SK-N-MC (cell line): Measurements from ENCODE around the gene PARD3B.

Source experiments
- DNase-seq: peaks from one replicate; pipeline ENCODE4 v3.0.0-alpha.2; 2011; ENCODE audit warnings: low read depth, low spot score
- H3K27ac ChIP-seq: fragments of 200-600 bp; sonication (generic); 2 replicates; pipeline ENCODE4 v1.5.1; 2016; ENCODE audit warnings: mixed run types
- H3K36me3 ChIP-seq: fragments of 200-600 bp; sonication (generic); 2 replicates; pipeline ENCODE4 v1.6.1; 2017; ENCODE audit warnings: antibody characterized with exemption, low read length, mixed read lengths; ENCODE audit not compliant: insufficient read depth
- H3K4me3 ChIP-seq: fragments of 200-600 bp; sonication (generic); 2 replicates; pipeline ENCODE4 v1.5.1; 2016
- H3K9ac ChIP-seq: fragments of 200-600 bp; sonication (generic); 2 replicates; pipeline ENCODE4 v1.8.0; 2017; ENCODE audit warnings: mixed run types, mixed read lengths; ENCODE audit not compliant: insufficient read length
- H3K9me3 ChIP-seq: fragments of 200-600 bp; sonication (generic); 2 replicates; pipeline ENCODE4 v1.6.1; 2017; ENCODE audit warnings: low read depth, mild to moderate bottlenecking, antibody characterized with exemption, low read length, moderate library complexity, mixed read lengths
- EZH2 ChIP-seq: fragments of 200-600 bp; sonication (generic); IDR thresholded peaks from one replicate; pipeline ENCODE4 v1.6.1; 2017; ENCODE audit warnings: antibody characterized with exemption
- FOXP2 ChIP-seq: optimal IDR thresholded peaks from 2 replicates; pipeline ENCODE3; 2011; ENCODE audit warnings: mild to moderate bottlenecking, moderate library complexity; ENCODE audit not compliant: insufficient read depth; ENCODE audit errors: extremely low read length, control extremely low read depth
- POLR2AphosphoS5 ChIP-seq: IDR thresholded peaks from 2 replicates; pipeline ENCODE4 v1.6.1; 2012; ENCODE audit warnings: mild to moderate bottlenecking, low read depth, low read length, borderline replicate concordance

The PARD3B gene

DNA sequence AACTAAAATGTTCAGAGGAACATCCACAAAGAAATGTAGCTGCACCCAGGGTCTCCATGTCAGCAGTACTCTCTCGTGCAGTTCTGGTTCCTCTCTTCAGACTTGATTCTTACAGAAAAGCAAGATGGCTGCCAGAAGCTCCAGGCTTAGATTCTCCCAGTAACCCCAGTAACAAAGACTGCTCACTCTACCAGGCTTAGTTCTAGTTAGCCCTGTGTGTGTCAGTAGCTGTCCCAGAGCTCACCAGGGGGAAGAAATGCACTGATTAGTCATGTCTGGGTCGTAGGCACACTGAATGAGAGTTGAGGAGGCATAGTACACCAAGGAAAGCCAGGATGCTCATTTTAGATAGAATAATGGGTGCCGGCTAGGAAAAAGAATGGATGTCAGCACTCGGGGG is 742.0 kb downstream of the PARD3B start:
- DNase-seq: no peak
- H3K9ac ChIP-seq: no peak overlapping the region
- no peak overlapping the region for H3K27ac ChIP-seq
- no peaks in the 10 kb centered on the region for H3K9me3 ChIP-seq
- TF ChIP-seq EZH2 (no peak), FOXP2 (no peak), POLR2AphosphoS5 (no peak)
- no peak overlapping the region for H3K4me3 ChIP-seq
- no peaks in the 10 kb centered on the region for H3K36me3 ChIP-seq

DNA sequence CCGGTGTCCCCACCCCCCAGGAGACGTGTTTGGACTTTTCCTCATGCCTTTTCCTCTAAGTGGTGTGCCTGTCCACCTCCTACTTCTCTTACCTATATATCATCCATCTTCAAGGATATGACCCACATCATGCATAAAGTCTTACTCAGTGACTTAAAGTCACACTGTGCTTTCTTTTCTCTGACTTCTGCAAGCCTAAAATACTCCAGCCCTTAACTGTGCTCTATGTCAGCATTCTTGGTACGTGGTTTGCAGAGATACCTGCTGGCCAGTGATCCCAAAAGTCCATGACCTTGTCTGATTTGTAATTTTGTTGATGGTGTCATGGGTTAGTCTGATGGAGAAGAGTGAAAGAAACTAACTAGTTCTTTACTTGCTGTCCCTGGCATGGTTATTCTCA is 743.4 kb downstream of the PARD3B start:
- Histone ChIP-seq H3K9me3 (no peaks in the 10 kb centered on the region), H3K36me3 (no peaks in the 10 kb centered on the region), H3K9ac (no peak overlapping the region), H3K27ac (no peak overlapping the region), H3K4me3 (no peak overlapping the region)
- no peak for TF ChIP-seq POLR2AphosphoS5
- TF ChIP-seq FOXP2: no peak
- TF ChIP-seq EZH2: no peak
- no peak for DNase-seq

DNA sequence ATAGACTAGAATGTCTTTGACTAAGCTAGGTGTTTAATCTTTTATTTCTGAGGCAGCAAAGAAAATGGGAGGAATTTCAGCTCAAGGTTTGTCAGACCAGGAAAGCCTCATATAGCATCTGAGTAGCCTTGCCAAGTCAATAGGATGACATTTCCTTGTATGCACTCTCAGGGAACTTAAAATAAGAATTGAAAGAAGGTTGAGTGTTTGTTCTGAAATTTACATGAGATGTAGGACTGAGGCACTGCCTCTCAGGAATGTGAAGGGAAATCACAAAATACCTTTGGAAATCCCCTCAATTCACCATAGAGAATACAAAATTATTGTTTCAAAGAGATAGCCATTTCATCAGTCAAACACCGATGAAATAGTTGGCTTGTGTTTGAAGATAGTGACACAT is 745.0 kb downstream of the PARD3B start:
- H3K27ac ChIP-seq: no peak overlapping the region
- TF ChIP-seq FOXP2 (no peak), EZH2 (no peak), POLR2AphosphoS5 (no peak)
- no peaks in the 10 kb centered on the region for H3K36me3 ChIP-seq
- no peak for DNase-seq
- no peaks in the 10 kb centered on the region for H3K9me3 ChIP-seq
- no peak overlapping the region for H3K4me3 ChIP-seq
- no peak overlapping the region for H3K9ac ChIP-seq

DNA sequence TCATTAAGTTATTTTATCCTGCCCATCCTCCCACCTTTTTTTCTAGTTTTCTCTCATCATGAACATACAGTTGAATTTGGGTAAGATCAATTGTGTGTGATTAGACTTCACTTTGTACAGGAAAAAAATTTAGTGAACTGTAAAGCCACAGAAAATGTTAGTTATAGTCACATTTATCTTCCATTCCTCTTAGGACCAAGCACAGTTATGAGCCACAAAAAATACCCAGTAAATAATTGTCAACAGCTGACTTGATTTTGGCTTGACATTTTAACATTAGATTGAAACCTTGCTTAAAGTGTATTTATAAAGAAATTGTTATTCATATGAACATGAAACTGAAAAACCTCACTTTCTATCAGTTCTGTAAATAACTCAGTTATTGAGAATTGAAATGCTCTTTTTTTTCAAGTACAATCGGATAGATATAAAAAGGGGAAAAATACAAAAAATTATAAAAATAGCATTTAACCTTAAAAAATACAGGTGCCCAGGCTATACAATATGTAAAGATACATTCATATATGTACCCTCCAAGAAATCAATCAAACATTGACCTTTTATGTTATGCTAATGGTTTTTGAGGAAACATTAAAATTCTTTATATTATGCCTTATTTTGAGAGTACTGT is 747.5 kb downstream of the PARD3B start:
- no peak overlapping the region for H3K27ac ChIP-seq
- H3K9ac ChIP-seq: no peak overlapping the region
- no peak overlapping the region for H3K4me3 ChIP-seq
- DNase-seq: no peak
- no peaks in the 10 kb centered on the region for H3K9me3 ChIP-seq
- TF ChIP-seq EZH2: no peak
- no peak for TF ChIP-seq POLR2AphosphoS5
- no peak for TF ChIP-seq FOXP2
- H3K36me3 ChIP-seq: no peaks in the 10 kb centered on the region

DNA sequence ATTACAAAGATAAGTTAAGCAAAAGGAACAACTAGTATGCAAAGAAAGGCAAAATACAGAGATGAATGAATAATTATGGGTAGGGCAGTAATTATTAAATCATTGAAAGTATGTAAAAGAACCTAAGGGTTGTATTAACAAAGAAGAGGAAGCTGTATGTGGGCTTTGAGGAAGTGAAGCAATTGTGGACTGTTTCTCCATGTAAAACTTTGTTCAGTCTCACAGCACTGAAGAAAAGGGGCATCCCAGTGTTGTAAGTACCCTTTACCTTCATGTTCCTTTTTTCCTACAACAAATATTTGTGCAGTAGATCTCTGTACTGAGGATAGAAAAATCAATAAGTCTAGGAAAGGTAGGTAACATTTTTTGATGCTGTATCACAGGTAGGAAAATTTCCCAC is 748.3 kb downstream of the PARD3B start:
- H3K4me3 ChIP-seq: no peak overlapping the region
- DNase-seq: no peak
- no peaks in the 10 kb centered on the region for H3K36me3 ChIP-seq
- H3K9me3 ChIP-seq: no peaks in the 10 kb centered on the region
- no peak overlapping the region for H3K27ac ChIP-seq
- no peak for TF ChIP-seq POLR2AphosphoS5
- TF ChIP-seq EZH2: no peak
- TF ChIP-seq FOXP2: no peak
- H3K9ac ChIP-seq: no peak overlapping the region

DNA sequence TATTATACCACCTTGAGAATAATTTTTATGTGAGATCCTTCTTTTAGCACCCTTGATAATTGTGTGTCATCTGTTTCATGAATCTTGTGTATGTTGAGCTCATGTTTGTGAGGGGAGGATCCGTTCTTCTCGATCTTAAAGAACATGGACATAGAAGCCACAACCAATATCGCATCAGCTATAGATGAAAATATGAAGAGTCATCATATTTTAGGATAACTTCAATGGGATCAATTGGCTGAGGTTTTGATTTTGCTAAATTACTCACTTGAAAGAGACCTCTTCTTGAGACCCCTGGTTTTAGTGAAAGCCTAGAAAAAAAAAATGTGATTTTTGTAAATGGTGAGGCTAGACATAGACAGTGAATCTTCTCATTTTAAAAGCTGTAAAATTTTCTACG is 751.7 kb downstream of the PARD3B start:
- Histone ChIP-seq H3K4me3 (no peak overlapping the region), H3K9ac (no peak overlapping the region), H3K9me3 (no peaks in the 10 kb centered on the region), H3K36me3 (no peaks in the 10 kb centered on the region), H3K27ac (no peak overlapping the region)
- no peak for DNase-seq
- no peak for TF ChIP-seq FOXP2
- no peak for TF ChIP-seq EZH2
- no peak for TF ChIP-seq POLR2AphosphoS5

DNA sequence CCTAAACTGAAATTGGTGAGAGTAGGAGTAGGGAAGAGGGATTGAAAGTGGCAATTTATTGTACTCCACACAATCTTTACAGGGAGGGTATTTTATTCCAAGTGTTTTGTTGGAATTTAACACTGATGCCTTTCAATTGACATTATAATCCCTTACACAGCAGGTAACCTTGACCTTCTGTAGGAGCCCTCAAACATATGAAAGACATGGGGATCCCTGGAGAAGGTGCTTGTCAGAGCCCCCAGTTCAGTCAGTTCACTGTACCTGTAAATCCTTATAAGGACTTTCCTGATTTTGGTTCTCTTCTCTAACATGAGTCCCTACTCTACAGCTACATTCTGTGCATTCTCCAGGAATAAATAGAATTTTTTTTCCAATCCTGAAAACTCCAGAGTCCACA is 752.1 kb downstream of the PARD3B start:
- H3K4me3 ChIP-seq: no peak overlapping the region
- TF ChIP-seq FOXP2: no peak
- TF ChIP-seq POLR2AphosphoS5: no peak
- no peak for TF ChIP-seq EZH2
- no peaks in the 10 kb centered on the region for H3K36me3 ChIP-seq
- no peak for DNase-seq
- H3K9me3 ChIP-seq: no peaks in the 10 kb centered on the region
- H3K27ac ChIP-seq: no peak overlapping the region
- no peak overlapping the region for H3K9ac ChIP-seq

DNA sequence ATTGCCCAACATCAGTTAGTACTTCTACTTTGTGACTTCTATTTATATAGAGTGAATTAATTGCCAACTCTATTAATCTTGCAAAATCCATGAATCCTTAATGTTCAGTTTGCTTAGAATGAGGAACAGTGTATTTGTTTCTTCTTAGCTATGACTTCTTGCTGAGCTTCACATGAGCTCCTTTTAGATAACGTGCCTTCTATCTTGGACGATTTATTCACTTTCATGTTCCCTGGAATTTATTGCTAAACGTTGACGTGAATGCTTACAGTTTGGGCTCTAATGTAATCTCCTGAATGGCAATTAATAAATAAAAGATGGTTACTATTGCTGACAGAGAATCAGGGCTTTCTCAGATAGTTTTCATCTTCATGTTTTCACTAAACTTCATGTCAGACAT is 752.6 kb downstream of the PARD3B start:
- Histone ChIP-seq H3K27ac (no peak overlapping the region), H3K36me3 (no peaks in the 10 kb centered on the region), H3K4me3 (no peak overlapping the region), H3K9me3 (no peaks in the 10 kb centered on the region), H3K9ac (no peak overlapping the region)
- no peak for TF ChIP-seq EZH2
- no peak for TF ChIP-seq POLR2AphosphoS5
- TF ChIP-seq FOXP2: no peak
- no peak for DNase-seq

DNA sequence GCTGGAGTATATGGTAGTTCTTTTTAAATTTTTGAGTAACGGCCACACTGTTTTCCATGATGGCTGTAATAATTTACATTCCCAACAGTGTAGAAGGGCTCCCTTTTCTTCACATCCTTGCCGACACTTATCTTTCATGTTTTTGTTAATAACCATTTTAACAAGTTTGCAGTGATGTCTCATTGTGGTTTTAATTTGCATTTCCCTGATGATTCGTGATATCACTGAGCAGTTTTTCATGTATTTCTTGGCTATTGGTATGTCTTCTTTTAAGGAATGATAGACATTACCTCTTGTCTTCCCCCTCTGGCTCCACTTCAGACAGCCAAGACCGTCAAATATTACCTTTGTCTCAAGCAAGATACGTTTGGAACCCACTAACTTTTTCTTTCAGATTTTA is 765.9 kb downstream of the PARD3B start:
- DNase-seq: no peak
- Histone ChIP-seq H3K9ac (no peak overlapping the region), H3K4me3 (no peak overlapping the region), H3K27ac (no peak overlapping the region), H3K9me3 (no peaks in the 10 kb centered on the region), H3K36me3 (no peaks in the 10 kb centered on the region)
- TF ChIP-seq FOXP2: no peak
- no peak for TF ChIP-seq EZH2
- TF ChIP-seq POLR2AphosphoS5: no peak

DNA sequence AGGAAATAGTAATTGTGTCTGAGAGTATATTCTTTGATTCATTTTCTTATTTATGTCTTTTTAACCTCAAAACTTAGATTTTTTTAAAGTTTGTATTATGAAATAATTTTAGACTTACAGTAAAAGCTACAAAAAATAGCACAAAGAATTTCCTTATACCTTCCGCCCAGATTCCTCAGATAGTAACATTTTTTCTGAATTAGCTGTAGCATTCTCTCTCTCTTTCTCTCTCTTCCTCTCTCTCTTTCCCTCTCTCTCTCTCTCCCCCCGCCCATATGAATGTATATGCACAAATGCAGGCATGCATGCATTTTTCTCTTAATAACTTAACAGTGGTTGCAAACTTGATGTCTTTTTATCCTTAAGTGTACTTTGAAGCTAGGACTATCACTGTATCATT is 776.0 kb downstream of the PARD3B start:
- no peak for DNase-seq
- TF ChIP-seq POLR2AphosphoS5 (no peak), FOXP2 (no peak), EZH2 (no peak)
- H3K9me3 ChIP-seq: no peaks in the 10 kb centered on the region

More for the DNA sequence above, 776.0 kb downstream of the PARD3B start:
- Histone ChIP-seq H3K9ac (no peak overlapping the region), H3K36me3 (no peaks in the 10 kb centered on the region), H3K27ac (no peak overlapping the region), H3K4me3 (no peak overlapping the region)
